Measurements from ENCODE around the gene SAT1.

Gene SAT1

DNA sequence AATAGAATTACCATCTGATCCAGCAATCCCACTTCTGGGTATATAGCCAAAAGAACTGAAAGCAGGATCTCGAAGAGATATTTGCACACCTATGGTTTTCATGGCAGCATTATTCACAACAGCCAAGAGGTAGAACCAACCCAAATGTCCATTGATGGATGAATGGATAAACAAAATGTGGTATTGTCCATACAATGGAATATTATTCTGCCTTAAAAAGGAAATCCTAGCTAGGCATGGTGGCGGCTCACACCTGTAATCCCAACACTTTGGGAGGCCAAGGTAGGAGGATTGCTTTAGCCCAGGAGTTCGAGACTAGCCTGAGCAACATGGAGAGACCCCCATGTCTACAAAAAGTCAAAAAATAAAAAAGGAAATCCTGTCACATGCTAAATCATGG is 27.3 kb downstream of the SAT1 start:
- no peak for DNase-seq (ENCODE audit: low read depth in 2 of 2)

DNA sequence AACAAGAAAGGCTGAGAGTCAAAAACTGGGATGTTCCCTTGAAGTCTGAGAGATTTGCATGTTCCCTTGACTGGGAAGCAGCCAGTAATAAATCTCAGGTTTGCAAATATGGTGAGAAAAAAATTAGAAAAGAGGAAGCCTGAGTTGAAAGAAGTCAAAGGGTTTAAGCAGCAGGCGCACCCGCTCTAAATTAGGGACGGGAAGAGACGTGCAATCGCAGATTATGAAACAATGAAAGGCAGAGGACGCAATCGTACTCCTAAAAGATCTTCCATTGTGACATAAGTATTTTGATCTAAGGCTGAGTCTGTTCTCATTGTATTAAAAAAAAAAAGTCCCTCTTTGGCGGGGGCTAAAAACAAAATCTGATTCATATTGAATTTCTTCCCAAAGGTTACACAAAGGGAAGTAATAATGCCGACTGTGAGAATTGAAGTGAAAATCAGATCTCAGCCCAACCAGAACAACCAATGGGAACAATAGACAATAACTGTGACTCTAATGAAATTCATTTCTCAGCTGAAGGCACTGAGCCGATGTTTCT is 28.2 kb downstream of the SAT1 start:
- no peak for DNase-seq (ENCODE audit: low read depth in 2 of 2)

GRCh38 chrX:23811656-23812055 is 28.7 kb downstream of the SAT1 start:
- DNase-seq (ENCODE audit: low read depth in 2 of 2) = no peak

- no peak for DNase-seq (ENCODE audit: low read depth in 2 of 2)
Observed at GRCh38 chrX:23813808-23814207, 30.8 kb downstream of the SAT1 start.

- no peak for DNase-seq (ENCODE audit: low read depth in 2 of 2)
Observed at GRCh38 chrX:23815376-23815775, 32.4 kb downstream of the SAT1 start.

GRCh38 chrX:23816179-23816578 is 33.2 kb downstream of the SAT1 start:
- DNase-seq (ENCODE audit: low read depth in 2 of 2) = no peak

DNA sequence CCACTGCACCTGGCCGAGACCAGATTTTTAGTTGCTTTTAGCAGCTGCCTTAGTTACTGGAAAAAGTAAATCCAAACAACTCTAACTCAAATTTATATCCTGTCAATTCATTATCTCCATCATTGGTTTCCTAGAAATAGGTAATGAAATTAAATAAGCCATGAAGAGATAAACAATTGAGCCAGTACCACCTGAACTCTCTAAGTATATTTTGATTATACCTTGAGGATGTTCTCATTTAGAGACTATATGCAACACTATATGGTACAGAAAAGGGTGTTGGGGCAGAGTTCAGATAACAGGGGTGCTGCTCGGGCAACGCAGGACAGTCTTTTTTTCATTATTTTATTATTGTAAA is 35.0 kb downstream of the SAT1 start:
- DNase-seq (ENCODE audit: low read depth in 2 of 2) = no peak

- DNase-seq (ENCODE audit: low read depth in 2 of 2) = no peak
Observed at GRCh38 chrX:23819385-23820234, 36.6 kb downstream of the SAT1 start.

GRCh38 chrX:23820235-23820782 is 37.3 kb downstream of the SAT1 start:
- no peak for DNase-seq (ENCODE audit: low read depth in 2 of 2)

DNA sequence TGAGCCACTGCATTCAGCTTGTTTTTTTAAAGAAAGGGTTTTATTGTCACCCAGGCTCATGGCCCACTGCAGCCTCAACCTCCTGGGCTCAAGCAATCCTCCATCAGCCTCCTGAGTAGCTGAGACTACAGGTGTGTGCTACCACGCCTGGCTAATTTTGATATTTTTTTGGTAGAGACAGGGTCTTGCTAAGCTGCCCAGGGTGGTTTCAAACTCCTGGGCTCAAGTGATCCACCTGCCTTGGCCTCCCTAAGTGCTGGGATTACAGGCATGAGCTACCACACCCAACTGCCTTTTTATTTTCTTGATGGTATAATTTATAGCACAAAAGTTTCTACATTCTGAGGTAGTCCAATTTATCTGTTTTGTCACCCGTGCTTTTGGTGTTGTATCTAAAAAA is 38.9 kb downstream of the SAT1 start:
- DNase-seq (ENCODE audit: low read depth in 2 of 2) = no peak

GRCh38 chrX:23822397-23822796 is 39.4 kb downstream of the SAT1 start:
- DNase-seq (ENCODE audit: low read depth in 2 of 2) = no peak

- DNase-seq (ENCODE audit: low read depth in 2 of 2) = no peak
Observed at GRCh38 chrX:23822841-23823240, 39.9 kb downstream of the SAT1 start.

DNA sequence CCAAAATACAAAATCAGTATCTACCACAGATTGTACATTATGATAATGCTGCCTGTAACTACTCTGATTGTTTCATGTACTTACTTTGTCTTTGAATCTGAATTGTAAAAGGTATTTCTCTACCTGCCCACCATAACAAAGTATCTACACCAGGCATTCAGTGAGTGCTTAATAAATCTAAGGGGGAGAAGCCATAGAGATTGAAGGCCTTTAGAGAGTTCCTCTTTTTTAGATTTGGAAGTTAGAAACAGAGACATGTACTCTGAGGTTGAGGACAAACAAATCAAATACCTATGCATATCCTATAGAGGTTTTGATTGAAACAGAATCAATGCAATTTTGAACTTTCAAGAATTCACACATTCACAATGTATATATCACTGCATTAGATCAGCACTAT is 42.7 kb downstream of the SAT1 start:
- DNase-seq (ENCODE audit: low read depth in 2 of 2) = no peak

DNA sequence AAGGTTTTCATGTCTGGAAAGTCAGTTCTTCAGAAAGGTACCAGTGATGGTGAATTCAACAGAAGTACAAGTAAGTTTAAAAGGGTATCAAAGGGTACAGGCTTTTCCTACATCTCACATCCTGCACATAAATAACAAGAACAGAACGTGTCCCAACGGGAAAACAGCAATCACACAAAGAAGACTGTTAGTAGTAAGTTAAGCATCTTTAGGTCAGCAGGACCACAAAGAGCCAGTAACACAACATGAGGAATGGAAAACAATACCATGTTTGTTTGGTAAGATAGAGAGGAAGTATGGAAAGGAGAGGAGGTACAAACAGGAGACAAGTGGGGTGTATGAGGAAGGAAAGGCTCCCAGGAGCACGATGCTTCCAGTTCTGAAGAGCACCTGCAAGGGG is 43.2 kb downstream of the SAT1 start:
- no peak for DNase-seq (ENCODE audit: low read depth in 2 of 2)

- DNase-seq (ENCODE audit: low read depth in 2 of 2) = no peak
Observed at GRCh38 chrX:23826653-23827052, 43.7 kb downstream of the SAT1 start.

- no peak for DNase-seq (ENCODE audit: low read depth in 2 of 2)
Observed at GRCh38 chrX:23828881-23829280, 45.9 kb downstream of the SAT1 start.

GRCh38 chrX:23832721-23833120 is 49.7 kb downstream of the SAT1 start:
- no peak for DNase-seq (ENCODE audit: low read depth in 2 of 2)

Measured in stimulated activated CD4-positive, alpha-beta T cell treated with anti-CD3 and anti-CD28 coated beads, Interleukin-4, amount 100 ng/mL, for 48 hours (primary cell).